Measurements from ENCODE around the gene SLC22A23. TPM values are rescaled to one million over a fixed set of nuclear protein-coding genes. Genes with fewer than 3 reads are reported as not detected.

Gene SLC22A23
- total and polyA plus RNA-seq, 2 experiments from 2014 or later = 15.7 to 24.9 TPM

- DNase-seq (ENCODE audit: low read depth in 1 of 2, low spot score in 1 of 2) = no peak
Measured at GRCh38 chr6:3299221-3299620, 157.6 kb downstream of the SLC22A23 start.

GRCh38 chr6:3297909-3298308 is 158.9 kb downstream of the SLC22A23 start:
- Histone ChIP-seq H3K4me1 (ENCODE audit: low read depth) (peaks cover 22% of the 10 kb centered on the region), H3K9me3 (ENCODE audit: low read depth) (no peaks in the 10 kb centered on the region), H3K27me3 (no peaks in the 10 kb centered on the region), H3K27ac (no peak overlapping the region), H3K4me3 (no peak overlapping the region), H3K36me3 (no peaks in the 10 kb centered on the region)
- TF ChIP-seq CTCF (IDR thresholded peaks at IDR 0.05; ENCODE audit: low read depth, low read length) = no peak
- DNase-seq (ENCODE audit: low read depth in 1 of 2, low spot score in 1 of 2) = no peak

More at GRCh38 chr6:3299221-3299620, 157.6 kb downstream of the SLC22A23 start:
- Histone ChIP-seq H3K27me3 (no peaks in the 10 kb centered on the region), H3K4me1 (ENCODE audit: low read depth) (peaks cover 9% of the 10 kb centered on the region), H3K9me3 (ENCODE audit: low read depth) (no peaks in the 10 kb centered on the region), H3K36me3 (no peaks in the 10 kb centered on the region), H3K4me3 (no peak overlapping the region), H3K27ac (no peak overlapping the region)
- TF ChIP-seq CTCF (IDR thresholded peaks at IDR 0.05; ENCODE audit: low read depth, low read length) = no peak

GRCh38 chr6:3297006-3297405 is 159.8 kb downstream of the SLC22A23 start:
- TF ChIP-seq CTCF (IDR thresholded peaks at IDR 0.05; ENCODE audit: low read depth, low read length) = no peak
- H3K4me3 ChIP-seq = no peak overlapping the region
- no peak for DNase-seq (ENCODE audit: low read depth in 1 of 2, low spot score in 1 of 2)
- no peaks in the 10 kb centered on the region for H3K27me3 ChIP-seq
- H3K9me3 ChIP-seq (ENCODE audit: low read depth) = no peaks in the 10 kb centered on the region
- H3K4me1 ChIP-seq (ENCODE audit: low read depth) = peaks cover 31% of the 10 kb centered on the region
- H3K36me3 ChIP-seq = no peaks in the 10 kb centered on the region
- no peak overlapping the region for H3K27ac ChIP-seq

GRCh38 chr6:3296537-3296936 is 160.3 kb downstream of the SLC22A23 start:
- Histone ChIP-seq H3K4me3 (no peak overlapping the region), H3K27ac (no peak overlapping the region), H3K36me3 (no peaks in the 10 kb centered on the region), H3K4me1 (ENCODE audit: low read depth) (peaks cover 35% of the 10 kb centered on the region), H3K27me3 (no peaks in the 10 kb centered on the region), H3K9me3 (ENCODE audit: low read depth) (no peaks in the 10 kb centered on the region)
- no peak for TF ChIP-seq CTCF (IDR thresholded peaks at IDR 0.05; ENCODE audit: low read depth, low read length)
- DNase-seq (ENCODE audit: low read depth in 1 of 2, low spot score in 1 of 2) = no peak

- no peak for TF ChIP-seq CTCF (IDR thresholded peaks at IDR 0.05; ENCODE audit: low read depth, low read length)
- Histone ChIP-seq H3K4me1 (ENCODE audit: low read depth) (peaks cover 35% of the 10 kb centered on the region), H3K27me3 (no peaks in the 10 kb centered on the region), H3K36me3 (no peaks in the 10 kb centered on the region), H3K9me3 (ENCODE audit: low read depth) (no peaks in the 10 kb centered on the region), H3K27ac (no peak overlapping the region), H3K4me3 (no peak overlapping the region)
- no peak for DNase-seq (ENCODE audit: low read depth in 1 of 2, low spot score in 1 of 2)
Measured at GRCh38 chr6:3296078-3296477, 160.8 kb downstream of the SLC22A23 start.

Measured in cardiac muscle cell (in vitro differentiated cells and primary cell).